ENCODE measurements around the gene MAPK11.

DNA sequence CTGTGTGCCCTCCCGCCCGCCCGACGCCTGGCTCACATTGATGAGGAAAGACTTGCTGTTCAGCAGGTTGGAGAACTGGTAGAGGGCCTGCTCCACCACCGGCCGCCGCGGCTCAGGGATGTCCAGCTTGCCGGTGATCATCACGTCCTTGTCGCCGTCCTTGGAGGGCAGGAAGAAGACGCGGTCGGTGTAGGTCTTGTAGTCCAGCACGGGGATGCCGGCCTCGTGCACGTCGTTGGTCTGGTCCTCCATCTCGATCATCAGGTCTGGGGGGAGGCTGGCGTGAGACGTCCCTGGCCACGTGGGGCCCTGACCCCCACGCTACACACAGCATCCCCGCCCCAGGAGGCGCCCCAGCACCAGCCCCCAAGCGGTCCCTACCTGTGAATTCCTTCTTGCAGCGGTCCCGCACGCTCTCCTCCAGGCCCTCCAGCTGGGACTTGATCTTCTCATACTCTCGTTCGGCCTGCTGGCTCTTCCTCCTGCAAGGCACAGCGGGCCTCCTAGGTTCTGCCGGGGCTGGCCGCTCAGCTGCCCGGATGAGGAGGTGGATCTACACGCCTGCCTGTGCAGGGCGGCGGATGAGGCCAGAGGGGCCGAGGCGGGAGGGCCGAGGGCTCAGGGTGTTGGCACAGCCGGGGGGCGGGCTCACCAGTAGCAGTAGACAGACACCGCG is 10.7 kb upstream of the MAPK11 start:
- no peak for TF ChIP-seq POLR2A (IDR thresholded peaks at IDR 0.05; ENCODE audit: low read depth, low read length)
- no peak for TF ChIP-seq POLR2AphosphoS5 (IDR thresholded peaks at IDR 0.05; ENCODE audit: low read depth, low read length)
- TF ChIP-seq TAF1 (IDR thresholded peaks at IDR 0.05; ENCODE audit: borderline replicate concordance, low read depth, low read length): no peak
